OCI-LY3 (cell line): Measurements from ENCODE around the gene CLCF1.

ENCODE experiments used
- EZH2phosphoT487 ChIP-seq: fragments of 200-600 bp; shearing (Covaris generic); IDR thresholded peaks from 2 replicates; pipeline ENCODE4 v1.6.1; 2018; ENCODE audit warnings: antibody characterized with exemption, mixed run types, low read depth
- TF ChIP-seq, protein P1 (sequence below): fragments of 200-600, 300-600 bp; sonication (generic); IDR thresholded peaks from 2 replicates; pipeline ENCODE4 v1.5.1; 2014; ENCODE audit warnings: antibody characterized with exemption, low read length, low read depth

DNA sequence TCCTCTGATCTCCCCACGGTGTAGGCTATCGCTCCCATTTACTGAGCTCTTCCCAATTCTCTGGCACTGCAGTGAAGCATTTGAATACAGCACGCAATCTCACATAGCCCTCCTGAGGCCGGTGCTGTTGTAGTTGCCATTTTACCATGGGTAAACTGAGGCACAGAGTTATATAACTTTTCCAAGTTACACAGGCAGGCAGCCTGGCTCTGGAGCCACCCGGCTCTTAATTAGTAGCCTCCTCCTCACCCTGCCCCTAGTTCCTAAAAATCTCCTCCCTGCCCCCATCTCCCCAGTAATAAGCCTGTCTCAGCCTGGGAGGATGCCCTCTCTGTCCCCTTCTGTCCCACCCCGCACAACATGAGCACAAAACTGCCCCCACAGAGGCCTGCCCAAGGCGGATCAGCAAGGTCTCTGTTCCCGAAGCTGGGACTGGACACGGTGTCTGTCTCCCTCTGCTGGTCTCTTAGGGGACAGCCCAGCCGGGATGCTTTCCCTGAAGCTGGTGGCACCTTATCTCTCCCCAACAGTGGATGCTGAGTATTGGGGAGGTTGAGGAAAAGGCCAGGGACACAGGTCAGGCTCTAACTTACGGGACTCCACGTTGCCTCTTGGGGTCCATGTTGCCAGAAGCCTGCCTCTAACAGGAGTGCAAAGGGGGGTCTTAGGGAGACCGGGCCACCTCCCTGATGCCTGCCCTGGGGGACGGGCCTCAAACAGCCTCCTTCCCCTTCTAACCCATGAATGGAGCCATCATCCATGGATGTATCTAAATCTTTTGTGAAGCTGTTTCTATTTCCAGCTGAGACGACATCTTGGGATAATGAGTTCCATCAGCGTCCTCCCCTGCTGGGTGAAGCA lies 9.1 kb upstream of the CLCF1 start:
- TF ChIP-seq, protein P1, sequence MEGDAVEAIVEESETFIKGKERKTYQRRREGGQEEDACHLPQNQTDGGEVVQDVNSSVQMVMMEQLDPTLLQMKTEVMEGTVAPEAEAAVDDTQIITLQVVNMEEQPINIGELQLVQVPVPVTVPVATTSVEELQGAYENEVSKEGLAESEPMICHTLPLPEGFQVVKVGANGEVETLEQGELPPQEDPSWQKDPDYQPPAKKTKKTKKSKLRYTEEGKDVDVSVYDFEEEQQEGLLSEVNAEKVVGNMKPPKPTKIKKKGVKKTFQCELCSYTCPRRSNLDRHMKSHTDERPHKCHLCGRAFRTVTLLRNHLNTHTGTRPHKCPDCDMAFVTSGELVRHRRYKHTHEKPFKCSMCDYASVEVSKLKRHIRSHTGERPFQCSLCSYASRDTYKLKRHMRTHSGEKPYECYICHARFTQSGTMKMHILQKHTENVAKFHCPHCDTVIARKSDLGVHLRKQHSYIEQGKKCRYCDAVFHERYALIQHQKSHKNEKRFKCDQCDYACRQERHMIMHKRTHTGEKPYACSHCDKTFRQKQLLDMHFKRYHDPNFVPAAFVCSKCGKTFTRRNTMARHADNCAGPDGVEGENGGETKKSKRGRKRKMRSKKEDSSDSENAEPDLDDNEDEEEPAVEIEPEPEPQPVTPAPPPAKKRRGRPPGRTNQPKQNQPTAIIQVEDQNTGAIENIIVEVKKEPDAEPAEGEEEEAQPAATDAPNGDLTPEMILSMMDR, result peak; percentile 99
- TF ChIP-seq EZH2phosphoT487, result no peak
